ENCODE data around the gene SRGAP2C.
"Not testable (repeated sequence)": the region's sequence is repeated elsewhere in the genome, so short reads cannot be mapped to it uniquely, and the experiment has no call there.

Gene SRGAP2C

GRCh38 chr1:121185140-121185708, 449 bp downstream of the SRGAP2C start:
- not testable (repeated sequence) for DNase-seq (ENCODE audit: low read depth in 1 of 2, low spot score in 1 of 2)

GRCh38 chr1:121186191-121186590, 1.4 kb downstream of the SRGAP2C start:
- not testable (repeated sequence) for DNase-seq (ENCODE audit: low read depth in 1 of 2, low spot score in 1 of 2)

GRCh38 chr1:121187914-121188313, 3.1 kb downstream of the SRGAP2C start:
- DNase-seq (ENCODE audit: low read depth in 1 of 2, low spot score in 1 of 2): not testable (repeated sequence)

- not testable (repeated sequence) for DNase-seq (ENCODE audit: low read depth in 1 of 2, low spot score in 1 of 2)
Measured at GRCh38 chr1:121192512-121192911, 7.7 kb downstream of the SRGAP2C start.

GRCh38 chr1:121197095-121197882, 12.5 kb downstream of the SRGAP2C start:
- not testable (repeated sequence) for DNase-seq (ENCODE audit: low read depth in 1 of 2, low spot score in 1 of 2)

GRCh38 chr1:121199763-121200162, 15.0 kb downstream of the SRGAP2C start:
- not testable (repeated sequence) for DNase-seq (ENCODE audit: low read depth in 1 of 2, low spot score in 1 of 2)

- DNase-seq (ENCODE audit: low read depth in 1 of 2, low spot score in 1 of 2): not testable (repeated sequence)
Measured at GRCh38 chr1:121200232-121200631, 15.5 kb downstream of the SRGAP2C start.

GRCh38 chr1:121200985-121201981, 16.5 kb downstream of the SRGAP2C start:
- not testable (repeated sequence) for DNase-seq (ENCODE audit: low read depth in 1 of 2, low spot score in 1 of 2)

- not testable (repeated sequence) for DNase-seq (ENCODE audit: low read depth in 1 of 2, low spot score in 1 of 2)
Measured at GRCh38 chr1:121202986-121203385, 18.2 kb downstream of the SRGAP2C start.

GRCh38 chr1:121205786-121206711, 21.3 kb downstream of the SRGAP2C start:
- DNase-seq (ENCODE audit: low read depth in 1 of 2, low spot score in 1 of 2): not testable (repeated sequence)

GRCh38 chr1:121207328-121207727, 22.6 kb downstream of the SRGAP2C start:
- DNase-seq (ENCODE audit: low read depth in 1 of 2, low spot score in 1 of 2): not testable (repeated sequence)

- not testable (repeated sequence) for DNase-seq (ENCODE audit: low read depth in 1 of 2, low spot score in 1 of 2)
Measured at GRCh38 chr1:121208375-121208774, 23.6 kb downstream of the SRGAP2C start.

GRCh38 chr1:121210778-121211177, 26.0 kb downstream of the SRGAP2C start:
- DNase-seq (ENCODE audit: low read depth in 1 of 2, low spot score in 1 of 2): not testable (repeated sequence)

- DNase-seq (ENCODE audit: low read depth in 1 of 2, low spot score in 1 of 2): not testable (repeated sequence)
Measured at GRCh38 chr1:121213491-121213890, 28.7 kb downstream of the SRGAP2C start.

GRCh38 chr1:121214544-121215156, 29.9 kb downstream of the SRGAP2C start:
- DNase-seq (ENCODE audit: low read depth in 1 of 2, low spot score in 1 of 2): not testable (repeated sequence)

GRCh38 chr1:121215699-121216417, 31.1 kb downstream of the SRGAP2C start:
- not testable (repeated sequence) for DNase-seq (ENCODE audit: low read depth in 1 of 2, low spot score in 1 of 2)

- not testable (repeated sequence) for DNase-seq (ENCODE audit: low read depth in 1 of 2, low spot score in 1 of 2)
Measured at GRCh38 chr1:121216676-121217075, 31.9 kb downstream of the SRGAP2C start.

GRCh38 chr1:121221770-121222169, 37.0 kb downstream of the SRGAP2C start:
- DNase-seq (ENCODE audit: low read depth in 1 of 2, low spot score in 1 of 2): not testable (repeated sequence)

- not testable (repeated sequence) for DNase-seq (ENCODE audit: low read depth in 1 of 2, low spot score in 1 of 2)
Measured at GRCh38 chr1:121224714-121225113, 39.9 kb downstream of the SRGAP2C start.
